GM10847 (cell line): Measurements from ENCODE around the gene DHCR24.

Experiments
- POLR2A ChIP-seq: IDR thresholded peaks from 2 replicates; pipeline ENCODE4 v1.6.1; 2011; ENCODE audit not compliant: insufficient read length; ENCODE audit errors: extremely low read depth

The DHCR24 gene

DNA sequence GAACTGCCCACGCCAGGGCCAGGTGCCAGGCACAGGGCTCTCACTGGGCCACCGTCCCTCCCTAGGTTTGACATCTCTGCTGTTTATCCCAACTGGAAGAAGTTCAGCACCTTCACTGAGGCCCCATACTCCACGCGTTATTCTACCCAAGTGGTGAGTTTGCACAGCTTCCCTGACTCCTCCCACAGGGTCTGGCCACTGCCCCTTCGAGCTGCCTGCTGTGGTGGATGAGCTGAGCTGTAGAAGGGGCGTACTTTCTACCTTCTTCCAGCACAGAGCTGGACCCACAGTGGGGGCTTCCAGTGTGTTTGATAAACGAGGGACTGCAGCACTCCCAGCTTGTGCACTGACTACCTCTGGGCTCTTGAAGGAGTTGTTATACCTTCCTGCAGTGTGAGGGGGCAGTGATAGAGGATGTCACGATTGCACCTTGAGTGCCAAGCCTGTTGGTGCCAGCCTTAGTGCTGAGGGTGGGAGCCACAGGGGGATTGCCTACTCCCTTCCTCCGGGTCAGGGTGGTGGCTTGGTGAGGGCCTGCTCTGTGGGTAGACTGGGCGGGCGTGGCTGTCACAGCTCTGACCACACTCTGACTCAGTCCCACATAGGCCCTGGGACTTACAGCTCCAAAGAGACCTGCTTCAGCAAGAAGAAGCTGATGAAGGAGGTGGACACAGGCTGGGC, 79.9 kb downstream of the DHCR24 start:
- TF ChIP-seq POLR2A: no peak

DNA sequence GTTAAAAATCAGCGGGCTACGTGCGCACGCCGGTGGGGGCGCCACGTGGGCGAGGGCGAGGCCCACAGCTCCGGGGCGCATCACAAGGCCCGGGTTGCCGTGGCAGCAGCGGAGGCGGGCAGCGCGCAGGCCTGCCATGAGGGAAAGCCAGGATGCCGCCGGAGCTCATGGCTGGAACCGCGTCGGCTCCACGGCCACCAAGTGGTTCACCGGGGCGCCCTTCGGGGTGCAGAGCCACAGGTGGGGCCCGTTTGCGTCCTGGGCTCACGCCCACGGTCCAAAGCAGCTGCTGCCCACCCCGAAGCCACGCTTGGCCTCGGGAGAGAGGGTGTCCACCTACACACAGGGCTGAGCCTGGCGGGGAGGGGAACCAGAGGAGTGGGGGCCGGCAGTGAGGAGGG, 81.0 kb downstream of the DHCR24 start:
- TF ChIP-seq POLR2A: no peak

DNA sequence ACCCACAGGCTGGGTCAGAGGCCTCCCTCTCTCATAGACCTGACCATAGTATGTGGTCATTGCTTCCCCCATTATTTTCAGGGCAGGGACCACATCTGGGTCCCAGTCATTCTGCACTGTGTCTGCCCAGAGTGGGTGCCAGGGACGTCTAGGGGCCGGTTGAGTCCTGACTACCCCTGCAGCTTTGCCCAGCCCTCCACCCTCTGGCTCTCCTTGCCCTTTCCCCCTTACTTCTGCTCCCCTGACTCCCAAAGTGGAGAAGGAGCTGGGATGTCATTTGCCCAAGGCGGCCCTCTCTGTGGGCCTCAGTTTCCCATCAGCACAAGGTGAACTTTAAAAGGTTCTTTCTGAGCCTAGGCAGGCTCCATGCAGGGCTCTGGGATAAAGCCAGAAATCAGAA, 81.5 kb downstream of the DHCR24 start:
- no peak for TF ChIP-seq POLR2A

DNA sequence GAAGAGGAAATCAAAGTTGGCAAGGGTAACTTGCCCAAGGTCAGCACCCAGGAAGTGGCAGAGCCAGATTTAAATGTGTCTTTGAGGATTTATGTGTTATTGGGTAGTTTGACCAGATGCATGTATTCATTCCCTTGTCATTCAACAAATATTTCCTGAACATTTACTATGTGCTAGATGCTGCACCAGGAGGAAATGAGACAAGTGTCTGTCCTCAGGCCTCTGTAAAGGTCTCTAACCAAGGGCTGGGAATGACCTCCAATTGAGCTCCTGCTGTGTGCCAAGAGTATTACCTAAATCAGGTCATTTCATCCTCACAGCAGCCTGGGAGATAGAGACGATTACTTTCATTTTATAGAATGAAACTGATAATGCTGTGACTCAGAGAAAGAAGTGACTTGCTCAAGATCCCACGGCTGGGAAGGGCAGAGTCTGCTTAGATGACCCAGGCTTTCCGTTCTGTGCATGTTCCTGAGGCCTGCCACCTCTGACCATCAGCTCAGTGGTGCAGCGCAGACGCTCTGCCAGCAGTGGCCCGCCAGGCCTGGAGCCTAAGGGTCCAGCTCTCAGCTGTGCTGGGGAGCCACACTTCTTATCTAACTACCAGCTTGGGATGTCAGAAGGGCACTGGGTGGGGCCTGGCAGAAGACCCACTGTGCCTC, 82.4 kb downstream of the DHCR24 start:
- TF ChIP-seq POLR2A: no peak

DNA sequence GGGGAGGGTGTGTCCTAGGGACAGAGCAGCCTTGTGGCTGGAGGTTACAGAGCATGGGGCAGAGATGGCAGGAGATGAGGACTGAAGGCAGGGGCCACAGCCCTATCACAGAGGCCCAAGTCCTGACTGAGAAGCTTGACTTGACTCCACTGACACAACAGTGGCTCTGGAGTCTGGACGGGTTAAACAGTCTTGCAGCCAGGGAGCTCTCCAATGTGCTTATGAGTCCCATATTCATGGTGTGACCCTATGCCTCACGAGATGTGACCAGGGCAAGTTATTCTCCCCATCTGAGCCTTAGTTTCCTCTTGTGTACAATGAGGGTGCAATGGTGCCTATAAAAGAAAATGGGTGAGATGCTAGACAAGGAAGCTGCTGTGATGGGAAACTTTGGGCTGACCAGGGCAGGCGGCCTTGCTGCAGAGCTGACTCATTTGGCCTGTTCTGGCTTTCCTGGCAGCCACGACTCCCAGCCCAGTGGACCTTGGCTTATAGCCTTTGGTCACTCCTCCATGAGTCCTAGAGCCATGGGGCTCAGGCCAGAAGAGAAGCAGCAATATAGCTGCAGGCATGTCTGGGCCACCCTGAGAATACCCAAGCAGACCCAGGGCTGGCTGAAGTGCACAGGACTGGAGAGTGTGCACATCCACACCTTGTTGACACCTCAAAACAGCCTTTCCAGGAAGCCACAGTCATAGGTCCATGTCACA, 83.1 kb downstream of the DHCR24 start:
- no peak for TF ChIP-seq POLR2A

DNA sequence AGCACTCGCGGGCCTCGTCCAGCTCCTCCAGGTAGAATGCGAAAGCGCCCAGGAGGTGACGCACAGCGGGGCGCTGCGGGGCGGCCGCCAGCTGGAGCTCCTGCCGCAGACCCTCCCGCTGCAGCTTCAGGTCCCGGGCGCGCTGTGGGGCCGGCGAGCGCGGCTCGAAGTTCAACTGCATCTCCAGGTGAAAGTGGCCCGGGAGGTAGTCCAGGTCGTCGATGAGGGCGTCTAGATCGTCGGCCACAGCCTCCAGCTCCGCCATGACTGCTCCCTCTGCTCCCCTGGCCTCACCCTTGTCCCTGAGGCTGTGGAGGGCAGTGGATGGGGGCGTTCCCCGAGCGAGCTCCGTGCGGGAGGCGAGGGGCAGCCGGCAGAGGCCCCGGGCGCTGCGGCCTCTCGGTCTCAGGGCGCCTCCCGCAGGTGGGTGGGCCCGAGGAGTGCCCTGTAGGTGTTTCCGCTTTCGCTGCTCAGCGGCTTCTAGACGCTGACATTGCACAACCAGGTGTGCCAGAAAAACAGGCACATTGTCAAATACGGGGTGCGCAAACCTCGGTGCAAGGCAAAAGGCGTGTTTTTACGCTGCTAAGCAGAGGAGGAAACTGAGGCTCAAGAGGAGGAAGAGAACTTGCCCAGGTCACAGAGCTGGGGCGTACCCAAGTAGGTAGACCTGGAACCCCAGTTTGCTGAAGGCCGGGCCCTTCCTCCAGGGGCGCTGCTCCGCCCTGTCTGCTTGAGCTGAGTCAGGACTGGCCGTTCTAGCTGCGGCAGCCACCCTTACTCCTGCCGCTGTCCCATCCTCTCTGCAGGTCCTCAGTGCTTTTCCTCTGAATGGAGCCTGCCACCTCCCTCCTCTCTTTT, 85.9 kb downstream of the DHCR24 start, which contains the start of gene TTC22:
TSS of gene TTC22 (minus strand) at position 425 of the 861 bp plus-strand sequence. CDS start at position 265, 160 bp downstream.
- peak; percentile 14 for TF ChIP-seq POLR2A

DNA sequence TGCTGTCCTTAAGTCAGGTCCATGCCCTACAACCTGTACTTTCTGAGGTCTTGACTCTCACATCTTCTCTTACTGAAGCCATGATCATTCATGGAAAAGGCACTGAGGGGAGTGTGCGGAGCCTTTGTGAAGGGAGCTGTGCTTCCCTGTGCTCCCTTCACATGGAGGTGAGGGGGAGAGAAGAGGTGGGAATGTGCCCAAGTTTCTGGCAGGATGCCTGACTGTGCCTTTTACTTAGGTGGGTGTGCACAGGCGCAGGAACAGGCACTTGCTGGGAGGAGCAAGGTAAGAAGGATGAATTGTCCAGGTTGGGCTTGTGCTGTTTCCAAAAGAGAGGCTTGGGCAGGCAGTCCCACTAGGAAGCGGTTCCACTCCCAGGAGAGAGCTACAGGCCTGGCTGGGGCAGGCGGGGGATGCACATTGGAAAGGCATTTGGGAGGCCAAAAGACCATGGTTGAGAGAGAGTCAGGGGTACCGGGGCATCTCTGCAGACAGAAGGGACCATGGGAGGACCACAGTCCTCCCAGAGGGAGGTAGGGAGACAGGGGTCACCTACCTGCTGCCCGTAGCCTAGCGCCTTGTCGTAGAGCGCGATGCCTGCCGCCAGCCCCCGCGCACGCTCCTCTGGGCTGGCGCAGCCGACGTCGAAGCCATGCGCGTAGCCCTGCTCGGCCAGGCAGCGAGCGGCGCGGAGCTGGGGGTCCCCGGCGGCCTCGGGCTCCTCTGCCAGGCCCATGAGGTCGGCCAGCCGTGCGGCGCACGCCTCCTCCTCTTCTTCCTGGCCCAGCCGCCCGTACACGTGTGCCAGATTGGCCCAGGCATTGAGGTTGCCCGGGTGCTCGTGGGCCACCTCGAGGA, 86.7 kb downstream of the DHCR24 start:
- no peak for TF ChIP-seq POLR2A
